Measurements from ENCODE around the gene ZSCAN10.

Gene ZSCAN10

GRCh38 chr16:3106205-3106928, 7.3 kb upstream of the ZSCAN10 start:
- TF ChIP-seq ZNF274 (IDR thresholded peaks at IDR 0.05; ENCODE audit: low read depth, low read length), result no peak
- H3K4me3 ChIP-seq (ENCODE audit: low read length), result peak overlapping the region; percentile 81

GRCh38 chr16:3101841-3102470, 2.9 kb upstream of the ZSCAN10 start:
- no peak for TF ChIP-seq ZNF274 (IDR thresholded peaks at IDR 0.05; ENCODE audit: low read depth, low read length)
- no peak overlapping the region for H3K4me3 ChIP-seq (ENCODE audit: low read length)

- no peak for TF ChIP-seq ZNF274 (IDR thresholded peaks at IDR 0.05; ENCODE audit: low read depth, low read length)
Measured at GRCh38 chr16:3101018-3101840, 2.1 kb upstream of the ZSCAN10 start.

GRCh38 chr16:3099732-3100499, 822 bp upstream of the ZSCAN10 start:
- H3K4me3 ChIP-seq (ENCODE audit: low read length), result peak overlapping the region; percentile 10; the same call in 1 of the 2 replicates
- no peak for TF ChIP-seq ZNF274 (IDR thresholded peaks at IDR 0.05; ENCODE audit: low read depth, low read length)

More at GRCh38 chr16:3101018-3101840, 2.1 kb upstream of the ZSCAN10 start:
- H3K4me3 ChIP-seq (ENCODE audit: low read length), result no peak overlapping the region

- no peak overlapping the region for H3K4me3 ChIP-seq (ENCODE audit: low read length)
Measured at GRCh38 chr16:3099395-3099731, 269 bp upstream of the ZSCAN10 start.

GRCh38 chr16:3097266-3097665, 1.8 kb downstream of the ZSCAN10 start:
- no peak for TF ChIP-seq ZNF274 (IDR thresholded peaks at IDR 0.05; ENCODE audit: low read depth, low read length)
- H3K4me3 ChIP-seq (ENCODE audit: low read length), result no peak overlapping the region

More at GRCh38 chr16:3099395-3099731, 269 bp upstream of the ZSCAN10 start:
- no peak for TF ChIP-seq ZNF274 (IDR thresholded peaks at IDR 0.05; ENCODE audit: low read depth, low read length)

- TF ChIP-seq ZNF274 (IDR thresholded peaks at IDR 0.05; ENCODE audit: low read depth, low read length), result no peak
- no peak overlapping the region for H3K4me3 ChIP-seq (ENCODE audit: low read length)
Measured at GRCh38 chr16:3096362-3096761, 2.7 kb downstream of the ZSCAN10 start.

GRCh38 chr16:3095869-3096268, 3.2 kb downstream of the ZSCAN10 start:
- no peak for TF ChIP-seq ZNF274 (IDR thresholded peaks at IDR 0.05; ENCODE audit: low read depth, low read length)

GRCh38 chr16:3094289-3095027, 4.6 kb downstream of the ZSCAN10 start:
- TF ChIP-seq ZNF274 (IDR thresholded peaks at IDR 0.05; ENCODE audit: low read depth, low read length), result no peak

More at GRCh38 chr16:3095869-3096268, 3.2 kb downstream of the ZSCAN10 start:
- H3K4me3 ChIP-seq (ENCODE audit: low read length), result no peak overlapping the region

GRCh38 chr16:3092501-3092941, 6.6 kb downstream of the ZSCAN10 start:
- H3K4me3 ChIP-seq (ENCODE audit: low read length), result no peak overlapping the region
- no peak for TF ChIP-seq ZNF274 (IDR thresholded peaks at IDR 0.05; ENCODE audit: low read depth, low read length)

More at GRCh38 chr16:3094289-3095027, 4.6 kb downstream of the ZSCAN10 start:
- H3K4me3 ChIP-seq (ENCODE audit: low read length), result no peak overlapping the region

- H3K4me3 ChIP-seq (ENCODE audit: low read length), result no peak overlapping the region
- TF ChIP-seq ZNF274 (IDR thresholded peaks at IDR 0.05; ENCODE audit: low read depth, low read length), result no peak
Measured at GRCh38 chr16:3091551-3091950, 7.5 kb downstream of the ZSCAN10 start.

- no peak for TF ChIP-seq ZNF274 (IDR thresholded peaks at IDR 0.05; ENCODE audit: low read depth, low read length)
- H3K4me3 ChIP-seq (ENCODE audit: low read length), result no peak overlapping the region
Measured at GRCh38 chr16:3089717-3090592, 9.1 kb downstream of the ZSCAN10 start.
